HG02588 (cell line): ENCODE measurements around the gene DHX58.

ENCODE experiments used
- ATAC-seq: cut with Tn5 transposase; IDR thresholded peaks from one replicate; pipeline ENCODE4 v1.9.1; 2021; ENCODE audit warnings: mild to moderate bottlenecking, moderate library complexity; ENCODE audit not compliant: unreplicated experiment

Gene DHX58

GRCh38 chr17:42056635-42057034 lies 55.9 kb downstream of the DHX58 start:
- no peak for ATAC-seq

DNA sequence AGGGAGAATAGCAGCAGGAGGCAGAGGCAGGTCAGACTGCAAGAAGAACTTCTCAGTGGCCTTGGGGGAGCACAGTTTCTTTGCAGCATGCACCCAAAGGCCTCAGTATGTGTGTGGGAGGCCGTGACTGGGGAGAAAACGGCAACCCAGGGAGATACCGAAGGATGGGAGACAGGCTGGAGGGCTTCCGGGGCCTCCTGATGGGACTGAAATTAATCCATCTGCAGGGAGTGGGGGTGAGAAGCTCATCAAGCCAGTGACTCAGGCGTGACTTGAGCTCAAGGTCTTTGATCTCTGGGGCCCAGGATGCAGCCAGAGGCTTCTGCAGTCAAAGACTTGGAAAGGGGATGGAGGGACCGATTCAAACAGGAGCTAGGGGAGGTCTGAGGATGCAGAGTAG lies 57.0 kb downstream of the DHX58 start:
- no peak for ATAC-seq

DNA sequence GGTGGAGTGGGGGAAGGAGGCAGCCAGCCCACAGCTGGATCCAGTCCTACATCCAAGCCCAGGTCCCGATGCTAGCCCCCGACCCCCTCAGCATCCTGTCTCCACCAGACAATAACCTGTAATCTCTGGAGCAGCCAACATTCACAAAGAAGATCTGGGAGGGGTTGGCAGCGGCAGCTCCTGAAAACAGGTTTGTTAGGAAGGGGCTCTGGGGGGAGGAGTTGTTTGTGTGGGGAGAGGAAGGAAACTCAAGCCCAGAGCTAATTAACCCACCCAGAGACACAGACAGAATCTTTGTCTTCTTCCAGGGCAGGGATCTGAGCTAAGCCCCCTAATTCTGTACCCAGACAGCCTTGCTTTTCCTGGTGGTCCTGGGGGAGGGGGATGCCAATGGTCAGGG lies 57.5 kb downstream of the DHX58 start:
- ATAC-seq: no peak

DNA sequence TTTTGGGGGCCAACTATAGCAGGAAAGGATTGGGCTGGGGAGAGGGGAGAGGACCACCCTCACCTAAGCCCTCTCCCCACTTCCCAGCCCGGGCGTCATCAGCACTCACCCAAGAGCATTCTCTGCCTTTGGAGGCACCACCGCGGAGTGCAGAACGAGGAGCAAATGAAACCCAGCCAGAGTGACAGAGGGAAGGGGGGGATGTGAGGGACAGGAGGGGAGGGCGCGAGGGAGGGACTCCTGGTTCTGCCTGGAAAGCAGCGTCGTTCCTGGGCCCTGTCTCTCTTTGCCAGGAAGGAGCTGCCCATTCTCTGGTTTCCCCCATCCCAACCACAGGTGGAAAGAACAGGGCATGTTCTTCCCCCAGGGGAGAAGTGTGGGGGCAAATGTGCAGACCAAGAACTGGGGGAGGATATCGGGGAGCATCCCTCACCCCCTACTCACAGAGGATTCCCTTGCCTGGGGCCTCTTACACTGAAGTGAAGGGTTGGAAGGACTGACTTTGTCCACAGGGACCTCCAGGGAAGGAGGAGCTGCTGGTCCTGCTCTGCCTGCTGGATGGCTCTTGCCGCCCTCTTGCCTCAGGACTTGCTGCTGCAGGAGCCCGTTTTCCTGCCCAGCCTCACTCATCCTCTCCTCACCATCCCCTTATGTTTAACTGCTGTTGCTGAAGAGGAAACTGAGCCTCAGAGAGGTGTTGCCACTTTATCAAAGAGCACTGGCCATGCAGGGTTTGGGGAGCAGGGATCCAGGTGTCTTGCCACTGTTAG lies 58.6 kb downstream of the DHX58 start:
- ATAC-seq: no peak

DNA sequence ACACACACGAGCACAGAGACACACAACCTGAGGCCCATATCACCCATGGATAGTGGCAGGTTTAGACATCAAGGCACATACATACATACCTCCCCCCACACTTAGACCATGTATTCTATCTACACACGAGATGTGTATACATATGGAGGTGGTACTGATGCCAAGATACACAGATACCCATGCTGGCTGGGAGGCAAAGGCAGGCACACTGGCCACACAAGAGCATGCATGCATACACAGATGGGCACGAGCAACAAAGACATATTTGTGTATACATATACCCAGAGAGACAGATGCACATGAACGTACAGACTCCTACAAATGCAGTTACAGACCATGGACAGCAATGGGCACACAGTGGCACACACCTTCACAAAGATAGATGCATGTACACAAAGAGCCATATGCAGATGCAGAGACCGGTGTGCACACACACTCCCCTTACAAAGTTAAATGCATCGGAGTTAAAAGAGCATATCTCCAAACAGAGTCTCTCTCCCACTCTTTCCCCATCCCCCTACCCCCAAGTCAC lies 60.1 kb downstream of the DHX58 start:
- no peak for ATAC-seq

DNA sequence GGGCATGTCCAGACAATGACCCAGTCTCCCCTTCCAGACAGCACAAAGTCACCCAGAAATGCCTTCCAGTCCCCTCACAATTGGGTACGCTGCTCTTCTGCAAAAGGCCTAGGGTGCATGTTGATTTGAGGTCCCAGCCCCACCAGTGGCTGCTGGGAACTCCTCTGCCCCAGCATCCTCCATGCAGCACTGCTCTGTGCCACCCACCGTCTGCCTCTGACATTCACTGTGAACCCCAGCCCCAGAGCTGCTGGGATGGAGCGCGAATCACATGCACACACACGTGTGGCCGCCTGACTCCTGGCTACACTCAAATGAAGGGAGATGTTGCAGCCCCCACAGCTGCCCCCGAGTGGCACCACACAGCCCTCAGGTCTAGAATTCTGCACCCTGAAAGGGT lies 60.9 kb downstream of the DHX58 start:
- ATAC-seq: no peak
